PFSK-1 (cell line): Measurements from ENCODE around the gene SLC16A7.

Source experiments
- FOXP2 ChIP-seq: optimal IDR thresholded peaks from 2 replicates; pipeline ENCODE3; 2011; ENCODE audit warnings: borderline replicate concordance, control low read depth, inconsistent platforms; ENCODE audit not compliant: insufficient read depth; ENCODE audit errors: extremely low read length, extremely low read depth
- POLR2AphosphoS5 ChIP-seq: IDR thresholded peaks from 2 replicates; pipeline ENCODE4 v1.6.1; 2012; ENCODE audit warnings: low read depth, mild to moderate bottlenecking, control low read depth, low read length, moderate library complexity
- SIN3A ChIP-seq: IDR thresholded peaks from 2 replicates; pipeline ENCODE4 v1.6.1; 2012; ENCODE audit warnings: mild to moderate bottlenecking, low read length, moderate library complexity, borderline replicate concordance; ENCODE audit not compliant: insufficient read depth
- TAF1 ChIP-seq: IDR thresholded peaks from 2 replicates; pipeline ENCODE4 v1.6.1; 2012; ENCODE audit warnings: low read length, control low read depth, borderline replicate concordance; ENCODE audit not compliant: insufficient read depth
- TF ChIP-seq, protein P1 (sequence below), 2 experiments: IDR thresholded peaks; 2 replicates each; pipeline versions ENCODE4 v1.6.1 to v1.8.0; 2011 to 2012; ENCODE audit warnings: low read depth in 2 of 2, low read length in 2 of 2, control low read depth in 1 of 2, inconsistent platforms in 1 of 2, mild to moderate bottlenecking in 1 of 2, moderate library complexity in 1 of 2; ENCODE audit not compliant: insufficient read depth in 1 of 2

Gene SLC16A7

DNA sequence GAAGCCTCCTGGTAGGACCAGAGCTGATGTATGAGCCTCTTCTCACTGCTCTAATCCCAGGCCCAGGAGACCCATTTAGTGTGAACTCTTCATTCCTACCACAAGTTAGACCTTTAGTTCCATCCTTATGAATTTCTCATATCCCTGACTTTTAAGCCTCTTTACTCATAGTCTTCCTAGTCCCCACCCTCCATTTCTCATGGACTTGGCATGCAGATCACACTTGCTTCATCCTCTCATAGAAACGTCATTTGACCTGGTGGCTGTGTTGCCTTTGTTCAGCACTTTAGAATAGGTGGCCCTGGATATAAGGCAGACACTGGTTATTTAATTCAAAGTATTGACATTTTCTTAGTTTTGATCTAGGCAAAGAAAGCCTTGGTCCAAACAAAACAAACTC is 99.5 kb downstream of the SLC16A7 start:
- TF ChIP-seq TAF1, result no peak
- no peak for TF ChIP-seq SIN3A
- no peak for TF ChIP-seq POLR2AphosphoS5
- TF ChIP-seq FOXP2, result no peak
- TF ChIP-seq, protein P1, sequence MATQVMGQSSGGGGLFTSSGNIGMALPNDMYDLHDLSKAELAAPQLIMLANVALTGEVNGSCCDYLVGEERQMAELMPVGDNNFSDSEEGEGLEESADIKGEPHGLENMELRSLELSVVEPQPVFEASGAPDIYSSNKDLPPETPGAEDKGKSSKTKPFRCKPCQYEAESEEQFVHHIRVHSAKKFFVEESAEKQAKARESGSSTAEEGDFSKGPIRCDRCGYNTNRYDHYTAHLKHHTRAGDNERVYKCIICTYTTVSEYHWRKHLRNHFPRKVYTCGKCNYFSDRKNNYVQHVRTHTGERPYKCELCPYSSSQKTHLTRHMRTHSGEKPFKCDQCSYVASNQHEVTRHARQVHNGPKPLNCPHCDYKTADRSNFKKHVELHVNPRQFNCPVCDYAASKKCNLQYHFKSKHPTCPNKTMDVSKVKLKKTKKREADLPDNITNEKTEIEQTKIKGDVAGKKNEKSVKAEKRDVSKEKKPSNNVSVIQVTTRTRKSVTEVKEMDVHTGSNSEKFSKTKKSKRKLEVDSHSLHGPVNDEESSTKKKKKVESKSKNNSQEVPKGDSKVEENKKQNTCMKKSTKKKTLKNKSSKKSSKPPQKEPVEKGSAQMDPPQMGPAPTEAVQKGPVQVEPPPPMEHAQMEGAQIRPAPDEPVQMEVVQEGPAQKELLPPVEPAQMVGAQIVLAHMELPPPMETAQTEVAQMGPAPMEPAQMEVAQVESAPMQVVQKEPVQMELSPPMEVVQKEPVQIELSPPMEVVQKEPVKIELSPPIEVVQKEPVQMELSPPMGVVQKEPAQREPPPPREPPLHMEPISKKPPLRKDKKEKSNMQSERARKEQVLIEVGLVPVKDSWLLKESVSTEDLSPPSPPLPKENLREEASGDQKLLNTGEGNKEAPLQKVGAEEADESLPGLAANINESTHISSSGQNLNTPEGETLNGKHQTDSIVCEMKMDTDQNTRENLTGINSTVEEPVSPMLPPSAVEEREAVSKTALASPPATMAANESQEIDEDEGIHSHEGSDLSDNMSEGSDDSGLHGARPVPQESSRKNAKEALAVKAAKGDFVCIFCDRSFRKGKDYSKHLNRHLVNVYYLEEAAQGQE (IDR thresholded peaks at IDR 0.05; ENCODE audit: insufficient read depth in 1 of 2, low read depth in 2 of 2, low read length in 2 of 2), result no peak

DNA sequence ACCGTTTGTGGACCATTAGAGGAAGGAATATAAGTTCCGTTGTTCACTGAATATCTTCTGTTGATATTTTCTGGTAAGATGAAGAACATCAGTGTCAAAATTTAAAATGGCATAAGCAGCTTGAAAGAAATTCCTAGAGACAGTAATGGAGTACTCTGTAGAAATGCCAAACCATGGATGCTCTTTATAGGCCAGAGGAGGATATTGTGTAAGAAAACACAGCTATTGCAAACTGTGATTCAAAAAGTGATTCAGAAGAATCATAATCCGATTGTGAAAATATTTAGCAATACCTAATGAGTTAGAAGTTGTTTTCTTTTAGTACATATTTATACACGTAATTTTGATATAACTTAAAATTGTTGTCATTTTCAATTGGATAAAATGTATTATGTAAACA is 102.8 kb downstream of the SLC16A7 start:
- TF ChIP-seq SIN3A (no peak), POLR2AphosphoS5 (no peak), TAF1 (no peak), FOXP2 (no peak)
- TF ChIP-seq, protein P1 (IDR thresholded peaks at IDR 0.05; ENCODE audit: insufficient read depth in 1 of 2, low read depth in 2 of 2, low read length in 2 of 2), result no peak

DNA sequence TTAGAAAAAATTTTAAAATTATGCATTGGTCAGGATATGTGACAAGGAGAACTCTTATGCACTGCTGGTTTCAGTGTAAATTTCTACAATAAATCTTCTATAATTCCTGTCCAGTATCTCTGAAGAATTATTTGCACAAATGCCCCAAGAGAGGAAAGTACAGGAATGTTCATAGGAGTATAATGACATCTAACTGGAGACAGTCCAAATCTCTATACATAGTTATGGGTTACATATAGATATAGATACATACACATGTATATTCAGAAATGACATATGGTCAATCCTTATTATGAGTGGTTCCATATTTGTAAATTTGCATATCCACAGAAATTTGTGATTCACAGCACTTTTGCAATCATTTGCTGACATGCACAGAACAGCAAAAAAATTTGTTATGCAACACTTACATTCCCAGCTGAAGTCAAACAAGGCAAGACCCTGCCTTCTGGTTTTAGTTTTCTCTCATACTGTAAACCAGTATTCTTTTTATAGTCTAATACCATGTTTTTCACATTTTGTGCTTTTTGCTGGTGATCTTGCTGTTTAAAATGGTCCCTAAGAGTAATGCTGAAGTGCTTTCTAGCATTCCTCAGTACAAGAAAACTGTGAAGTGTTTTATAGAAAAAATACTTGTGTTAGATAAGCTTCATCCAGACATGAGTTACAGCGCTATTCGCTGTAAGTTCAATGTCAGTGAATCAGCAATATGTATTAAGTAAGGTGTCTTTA is 103.8 kb downstream of the SLC16A7 start:
- no peak for TF ChIP-seq FOXP2

DNA sequence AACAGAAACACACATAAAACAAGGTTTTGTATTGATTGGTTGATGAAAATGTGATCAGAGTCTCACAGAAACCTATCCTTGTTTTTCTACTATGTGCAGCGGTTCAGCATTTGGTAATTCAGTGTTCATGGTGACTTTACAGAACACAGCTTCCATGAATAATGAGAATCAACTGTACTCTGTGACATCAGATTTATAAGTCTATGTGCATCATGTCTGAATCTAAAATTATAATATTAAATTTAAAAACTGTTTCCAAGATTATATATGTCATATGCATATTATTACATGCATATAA is 104.3 kb downstream of the SLC16A7 start:
- TF ChIP-seq FOXP2 (no peak), POLR2AphosphoS5 (no peak), TAF1 (no peak), SIN3A (no peak)
- TF ChIP-seq, protein P1 (IDR thresholded peaks at IDR 0.05; ENCODE audit: insufficient read depth in 1 of 2, low read depth in 2 of 2, low read length in 2 of 2), result no peak

DNA sequence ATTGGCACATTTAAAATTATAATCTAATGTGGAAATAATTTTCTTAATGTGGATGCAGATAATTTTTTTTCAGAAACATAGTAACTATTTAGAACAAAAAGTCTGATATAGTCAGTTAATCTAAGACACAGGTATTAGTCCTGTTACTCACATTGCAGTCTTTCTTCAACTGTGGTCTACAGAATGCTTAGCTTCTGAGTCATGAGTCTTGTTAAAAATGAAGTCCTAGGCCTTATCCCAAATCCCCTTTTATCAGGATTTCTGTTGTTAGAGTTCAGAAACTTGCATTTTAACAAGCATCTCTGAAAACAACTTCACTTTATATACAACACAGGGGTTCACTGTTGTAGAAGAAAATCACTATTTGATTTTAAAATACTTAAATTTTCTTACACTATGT is 112.2 kb downstream of the SLC16A7 start:
- TF ChIP-seq SIN3A (no peak), FOXP2 (no peak), POLR2AphosphoS5 (no peak), TAF1 (no peak)
- TF ChIP-seq, protein P1 (IDR thresholded peaks at IDR 0.05; ENCODE audit: insufficient read depth in 1 of 2, low read depth in 2 of 2, low read length in 2 of 2), result no peak
